ENCODE measurements around the gene PATJ. TPM values are rescaled to one million over a fixed set of nuclear protein-coding genes. Genes with fewer than 3 reads are reported as not detected.
"Not testable (repeated sequence)": the region's sequence is repeated elsewhere in the genome, so short reads cannot be mapped to it uniquely, and the experiment has no call there.

The PATJ gene
- total RNA-seq, 4 donors from 2014 or later: 24.3 to 36.3 (median 28.8) TPM

GRCh38 chr1:61711969-61712368 lies 30.3 kb upstream of the PATJ start:
- no peak overlapping the region for H3K4me3 ChIP-seq
- TF ChIP-seq POLR2A (IDR thresholded peaks at IDR 0.05) (no peak), CTCF (IDR thresholded peaks at IDR 0.05) (no peak), EP300 (IDR thresholded peaks at IDR 0.05) (no peak)
- H3K9me3 ChIP-seq: no peaks in the 10 kb centered on the region
- H3K27me3 ChIP-seq: no peaks in the 10 kb centered on the region
- H3K27ac ChIP-seq: no peak overlapping the region
- no peak for DNase-seq (ENCODE audit: low spot score in 2 of 2)
- peaks cover 0 to 12% (median 0%) of the 10 kb centered on the region in 4 donors for H3K4me1 ChIP-seq
- H3K36me3 ChIP-seq: peaks cover 0 to 44% (median 0%) of the 10 kb centered on the region in 3 donors

GRCh38 chr1:61718996-61719663 lies 23.1 kb upstream of the PATJ start:
- H3K4me3 ChIP-seq; DNase-seq (ENCODE audit: low spot score in 2 of 2); H3K27me3 ChIP-seq; H3K27ac ChIP-seq; H3K9me3 ChIP-seq: not testable (repeated sequence)
- Histone ChIP-seq H3K4me1 (peaks cover 0 to 34% (median 9%) of the 10 kb centered on the region in 4 donors), H3K36me3 (peaks cover 0 to 35% (median 0%) of the 10 kb centered on the region in 3 donors)
- WGBS, 2 donors: 89 to 95% methylated on average over 8 of the region's 8 CpGs

GRCh38 chr1:61724506-61724812 lies 17.8 kb upstream of the PATJ start:
- peaks cover 0 to 36% (median 11%) of the 10 kb centered on the region in 4 donors for H3K4me1 ChIP-seq
- no peaks in the 10 kb centered on the region for H3K27me3 ChIP-seq
- peaks cover 0 to 15% (median 0%) of the 10 kb centered on the region in 3 donors for H3K36me3 ChIP-seq
- peak overlapping the region; percentile 73 to 97 (median 95) for H3K4me3 ChIP-seq
- 5% methylated on average over 3 of the region's 3 CpGs for WGBS, 2 donors
- TF ChIP-seq EP300 (IDR thresholded peaks at IDR 0.05): no peak
- TF ChIP-seq CTCF (IDR thresholded peaks at IDR 0.05): no peak
- no peak for TF ChIP-seq POLR2A (IDR thresholded peaks at IDR 0.05)
- DNase-seq (ENCODE audit: low spot score in 2 of 2): no peak
- H3K9me3 ChIP-seq: no peaks in the 10 kb centered on the region
- peak overlapping the region; percentile 88 to 97 (median 92) for H3K27ac ChIP-seq

- Histone ChIP-seq H3K4me3 (peak within 1 kb of the TSS; percentile 73 to 97 (median 95)), H3K36me3 (peaks cover 0 to 11% (median 0%) of the 10 kb centered on the region in 3 donors), H3K27ac (peak within 1 kb of the TSS; percentile 88 to 97 (median 92)), H3K9me3 (no peaks in the 10 kb centered on the region), H3K4me1 (peaks cover 0 to 36% (median 11%) of the 10 kb centered on the region in 4 donors), H3K27me3 (no peaks in the 10 kb centered on the region)
- peak; percentile 69 to 84 for DNase-seq (ENCODE audit: low spot score in 2 of 2)
- 1% methylated on average over 33 to 45 of the region's 45 CpGs for WGBS, 2 donors
- TF ChIP-seq POLR2A (IDR thresholded peaks at IDR 0.05): peak; percentile 76 to 79
- TF ChIP-seq CTCF (IDR thresholded peaks at IDR 0.05): peak in 1 of 5 experiments; percentile 37
- TF ChIP-seq EP300 (IDR thresholded peaks at IDR 0.05): peak; percentile 50 to 99
Measured at GRCh38 chr1:61724813-61725694, 17.2 kb upstream of the PATJ start, which contains the start of gene TM2D1. Gene TM2D1 (minus strand): TSS chr1:61725141. CDS start chr1:61725120, 21 bp downstream.

GRCh38 chr1:61727544-61727943 lies 14.7 kb upstream of the PATJ start:
- no peak for DNase-seq (ENCODE audit: low spot score in 2 of 2)
- H3K4me3 ChIP-seq: no peak overlapping the region
- H3K27ac ChIP-seq: no peak overlapping the region
- no peaks in the 10 kb centered on the region for H3K36me3 ChIP-seq
- H3K4me1 ChIP-seq: peaks cover 0 to 26% (median 11%) of the 10 kb centered on the region in 4 donors
- H3K9me3 ChIP-seq: no peaks in the 10 kb centered on the region
- WGBS, 2 donors: 83 to 85% methylated on average over 3 of the region's 3 CpGs
- TF ChIP-seq EP300 (IDR thresholded peaks at IDR 0.05) (no peak), POLR2A (IDR thresholded peaks at IDR 0.05) (no peak)
- H3K27me3 ChIP-seq: no peaks in the 10 kb centered on the region

- DNase-seq (ENCODE audit: low spot score in 2 of 2); H3K27ac ChIP-seq; H3K36me3 ChIP-seq; H3K9me3 ChIP-seq; H3K27me3 ChIP-seq; H3K4me3 ChIP-seq; H3K4me1 ChIP-seq: not testable (repeated sequence)
- 0% methylated on average over 1 of the region's 1 CpG for WGBS, 2 donors
Measured at GRCh38 chr1:61730679-61731078, 11.6 kb upstream of the PATJ start.

All from tibial nerve (tissue), 4 donors.